Body of pancreas (tissue), 4 donors: ENCODE data around the gene FANCM. TPM values are rescaled to one million over a fixed set of nuclear protein-coding genes. Genes with fewer than 3 reads are reported as not detected.
A peak's percentile ranks its signal among the peaks of the same experiment; 100 is the strongest.
"Not testable (repeated sequence)": the region's sequence is repeated elsewhere in the genome, so short reads cannot be mapped to it uniquely, and the experiment has no call there.

ENCODE experiments used
- ATAC-seq: fragments of 150-250 bp; one replicate; pipeline ENCODE4 v1.9.1; 2016
- DNase-seq, 4 donors: peaks; one replicate each; pipeline ENCODE4 v3.0.0-alpha.2; 2019
- H3K27ac ChIP-seq, 4 donors: fragments of 200-600 bp; sonication (generic); 1 replicate in 3 of 4; 2 replicates in 1 of 4; pipeline versions ENCODE4 v1.5.1 to v1.6.1; 2016 to 2019; ENCODE audit warnings: mild to moderate bottlenecking in 1 of 4, mixed read lengths in 1 of 4, moderate library complexity in 1 of 4
- H3K27me3 ChIP-seq, 2 donors: fragments of 200-600 bp; sonication (generic); one replicate each; pipeline ENCODE4 v1.6.0; 2016; ENCODE audit warnings: mild to moderate bottlenecking in 1 of 2
- H3K36me3 ChIP-seq, 2 donors: fragments of 200-600 bp; sonication (generic); replicated peaks in 1 of 2; 2 replicates each; pipeline ENCODE4 v1.5.1; 2016; ENCODE audit warnings: low read depth in 2 of 2; ENCODE audit not compliant: insufficient read depth in 1 of 2
- H3K4me1 ChIP-seq: fragments of 200-600 bp; sonication (generic); one replicate; pipeline ENCODE4 v1.6.0; 2016
- H3K4me3 ChIP-seq, 2 donors: fragments of 200-600 bp; sonication (generic); 1 replicate in 1 of 2; 2 replicates in 1 of 2; pipeline ENCODE4 v1.5.1; 2016 to 2019
- H3K9me3 ChIP-seq, 3 donors: fragments of 200-600 bp; sonication (generic); 1 replicate in 2 of 3; 2 replicates in 1 of 3; pipeline ENCODE4 v1.5.1; 2016
- POLR2A ChIP-seq, 3 donors: fragments of 450-650 bp; IDR thresholded peaks; one replicate each; pipeline ENCODE4 v1.6.1; 2016; ENCODE audit warnings: antibody characterized with exemption in 3 of 3, mild to moderate bottlenecking in 2 of 3
- WGBS, 2 donors: methylation state at CpG; one replicate each; pipeline ENCODE4 v1.1.5; 2017; 5-methylcytosine and 5-hydroxymethylcytosine counted together
- intact Hi-C: fragments of 100-400 bp; cut with DNase I; formaldehyde crosslinking; loops from one replicate; pipeline ENCODE4 v1.15.1; 2023
- total RNA-seq, 2 donors: library from RNA; depleted of rRNA; stranded (reverse); fragments of >200 nt; gene quantifications; one replicate each; pipeline ENCODE4 v1.1.0, GENCODE V29; 2016
- TF ChIP-seq, protein P1 (sequence below), 7 experiments: fragments of 450-650 bp in 4 of 7; fragments of 200-600 bp in 3 of 7; sonication (generic) in 3 of 7; IDR thresholded peaks; one replicate each; pipeline ENCODE4 v1.5.1; 2016 to 2019; ENCODE audit warnings: antibody characterized with exemption in 7 of 7

The FANCM gene
- total RNA-seq, 2 donors from 2014 or later, result 3.4 to 4.3 TPM

DNA sequence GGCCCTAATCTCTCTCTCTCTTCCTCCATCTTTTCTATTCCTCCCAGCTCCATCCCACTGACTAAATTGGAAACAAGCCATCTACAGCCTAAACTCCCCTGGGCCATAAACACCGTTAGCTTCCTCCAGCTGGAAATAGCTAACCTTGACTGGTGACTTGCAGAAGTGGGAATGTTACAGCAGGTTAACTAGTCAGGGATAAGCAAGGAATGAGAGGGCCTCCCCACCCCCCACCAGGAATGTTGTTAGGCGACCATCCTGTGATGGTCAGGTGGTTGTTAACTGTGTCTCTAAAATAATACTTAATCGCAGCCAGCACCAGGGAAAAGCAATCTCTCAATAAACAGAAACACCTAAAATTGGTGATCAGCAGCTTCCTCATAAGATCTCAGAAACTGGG, 76.5 kb downstream of the FANCM start:
- Histone ChIP-seq H3K36me3 (peaks cover 0 to 2% of the 10 kb centered on the region in 2 donors), H3K4me1 (peaks cover 28% of the 10 kb centered on the region), H3K27ac (peak overlapping the region in 2 of 4 donors; percentile 53 to 55), H3K27me3 (no peaks in the 10 kb centered on the region), H3K4me3 (no peak overlapping the region), H3K9me3 (no peaks in the 10 kb centered on the region)
- TF ChIP-seq POLR2A (IDR thresholded peaks at IDR 0.05), result no peak
- TF ChIP-seq, protein P1, sequence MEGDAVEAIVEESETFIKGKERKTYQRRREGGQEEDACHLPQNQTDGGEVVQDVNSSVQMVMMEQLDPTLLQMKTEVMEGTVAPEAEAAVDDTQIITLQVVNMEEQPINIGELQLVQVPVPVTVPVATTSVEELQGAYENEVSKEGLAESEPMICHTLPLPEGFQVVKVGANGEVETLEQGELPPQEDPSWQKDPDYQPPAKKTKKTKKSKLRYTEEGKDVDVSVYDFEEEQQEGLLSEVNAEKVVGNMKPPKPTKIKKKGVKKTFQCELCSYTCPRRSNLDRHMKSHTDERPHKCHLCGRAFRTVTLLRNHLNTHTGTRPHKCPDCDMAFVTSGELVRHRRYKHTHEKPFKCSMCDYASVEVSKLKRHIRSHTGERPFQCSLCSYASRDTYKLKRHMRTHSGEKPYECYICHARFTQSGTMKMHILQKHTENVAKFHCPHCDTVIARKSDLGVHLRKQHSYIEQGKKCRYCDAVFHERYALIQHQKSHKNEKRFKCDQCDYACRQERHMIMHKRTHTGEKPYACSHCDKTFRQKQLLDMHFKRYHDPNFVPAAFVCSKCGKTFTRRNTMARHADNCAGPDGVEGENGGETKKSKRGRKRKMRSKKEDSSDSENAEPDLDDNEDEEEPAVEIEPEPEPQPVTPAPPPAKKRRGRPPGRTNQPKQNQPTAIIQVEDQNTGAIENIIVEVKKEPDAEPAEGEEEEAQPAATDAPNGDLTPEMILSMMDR (IDR thresholded peaks at IDR 0.05), result no peak
- peak; percentile 9 to 18 (median 13) for DNase-seq
- 50 to 69% methylated on average over 3 of the region's 3 CpGs for WGBS, 2 donors
- ATAC-seq, result peak; percentile 61
- intact Hi-C loops, result no loop called here

DNA sequence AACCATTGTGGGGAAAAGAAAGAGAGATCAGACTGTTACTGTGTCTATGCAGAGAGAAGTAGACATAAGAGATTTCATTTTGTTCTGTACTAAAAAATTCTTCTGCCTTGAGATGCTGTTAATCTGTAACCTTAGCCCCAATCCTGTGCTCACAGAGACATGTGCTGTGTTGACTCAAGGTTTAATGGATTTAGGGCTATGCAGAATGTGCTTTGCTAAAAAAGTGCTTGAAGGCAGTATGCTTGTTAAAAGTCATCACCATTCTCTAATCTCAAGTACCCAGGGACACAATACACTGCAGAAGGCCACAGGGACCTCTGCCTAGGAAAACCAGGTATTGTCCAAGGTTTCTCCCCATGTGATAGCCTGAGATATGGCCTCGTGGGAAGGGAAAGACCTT, 78.0 kb downstream of the FANCM start:
- H3K4me3 ChIP-seq, intact Hi-C loops, ATAC-seq, H3K9me3 ChIP-seq, H3K27me3 ChIP-seq, DNase-seq, H3K36me3 ChIP-seq: not testable (repeated sequence)
- Histone ChIP-seq H3K27ac (peak overlapping the region in 2 of 4 donors; percentile 44 to 53), H3K4me1 (peaks cover 28% of the 10 kb centered on the region)
- WGBS, 2 donors, result 50 to 53% methylated on average over 1 of the region's 1 CpG

DNA sequence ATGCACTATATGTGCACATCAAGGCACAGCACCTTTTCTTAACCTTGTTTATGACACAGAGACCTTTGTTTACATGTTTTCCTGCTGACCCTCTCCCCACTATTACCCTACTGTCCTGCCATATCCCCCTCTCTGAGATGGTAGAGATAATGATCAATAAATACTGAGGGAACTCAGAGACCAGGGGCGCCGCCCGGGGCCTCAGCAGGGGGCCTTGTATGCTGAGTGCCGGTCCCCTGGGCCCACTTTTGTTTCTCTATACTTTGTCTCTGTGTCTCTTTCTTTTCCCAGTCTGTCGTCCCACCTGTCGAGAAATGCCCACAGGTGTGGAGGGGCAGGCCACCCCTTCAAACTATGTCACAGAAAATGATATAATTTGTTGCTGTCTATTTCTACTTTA, 78.6 kb downstream of the FANCM start:
- H3K27me3 ChIP-seq, ATAC-seq, H3K4me3 ChIP-seq, intact Hi-C loops, H3K36me3 ChIP-seq, H3K9me3 ChIP-seq, DNase-seq: not testable (repeated sequence)
- WGBS, 2 donors, result 87 to 97% methylated on average over 6 of the region's 6 CpGs
- peak overlapping the region in 2 of 4 donors; percentile 44 to 53 for H3K27ac ChIP-seq
- H3K4me1 ChIP-seq, result peaks cover 28% of the 10 kb centered on the region

DNA sequence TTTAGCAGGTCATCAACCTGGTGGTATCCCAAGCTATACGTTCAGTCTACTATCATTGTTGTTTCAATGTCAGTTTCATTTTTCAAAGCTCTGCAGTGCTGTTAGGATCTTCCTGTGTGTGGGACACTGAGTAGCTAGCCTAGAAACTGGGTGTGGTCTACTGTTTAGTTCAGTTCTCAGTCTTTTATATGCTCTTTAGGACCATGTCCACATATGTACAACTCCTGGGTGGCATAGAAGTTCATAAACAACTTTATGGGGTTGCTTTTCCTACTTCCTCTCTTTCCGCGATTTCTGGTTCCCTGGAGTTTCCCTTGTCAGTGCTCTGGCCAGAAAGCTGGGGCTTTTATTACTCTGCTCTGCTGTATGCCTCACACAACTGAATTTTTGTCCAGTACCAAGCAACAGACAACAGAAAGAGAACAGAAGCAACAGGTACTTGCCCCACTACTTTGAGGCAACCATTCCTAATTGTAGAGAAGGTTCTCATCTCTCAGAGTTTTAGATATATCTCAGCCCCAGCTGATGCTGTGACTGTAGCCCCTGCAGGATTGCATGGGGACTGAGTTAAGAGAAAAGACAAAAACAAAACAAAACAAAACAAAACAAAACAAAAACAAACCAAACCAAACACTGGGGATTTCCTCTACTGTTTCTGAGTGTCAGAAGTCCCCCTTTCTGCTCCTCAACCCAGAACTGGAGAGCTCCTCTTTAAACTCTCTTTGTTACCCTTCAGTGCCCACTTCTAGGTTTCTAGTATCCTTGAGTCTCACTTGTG, 86.9 kb downstream of the FANCM start:
- H3K4me3 ChIP-seq, result no peak overlapping the region
- intact Hi-C loops, result no loop called here
- H3K36me3 ChIP-seq, result peaks cover 0 to 4% of the 10 kb centered on the region in 2 donors
- no peaks in the 10 kb centered on the region for H3K27me3 ChIP-seq
- no peak overlapping the region for H3K27ac ChIP-seq
- DNase-seq (no peak), ATAC-seq (no peak)
- H3K4me1 ChIP-seq, result no peaks in the 10 kb centered on the region
- no peaks in the 10 kb centered on the region for H3K9me3 ChIP-seq
- WGBS, 2 donors, result 91 to 92% methylated on average over 3 of the region's 3 CpGs
- TF ChIP-seq, protein P1 (IDR thresholded peaks at IDR 0.05), result no peak
- no peak for TF ChIP-seq POLR2A (IDR thresholded peaks at IDR 0.05)

DNA sequence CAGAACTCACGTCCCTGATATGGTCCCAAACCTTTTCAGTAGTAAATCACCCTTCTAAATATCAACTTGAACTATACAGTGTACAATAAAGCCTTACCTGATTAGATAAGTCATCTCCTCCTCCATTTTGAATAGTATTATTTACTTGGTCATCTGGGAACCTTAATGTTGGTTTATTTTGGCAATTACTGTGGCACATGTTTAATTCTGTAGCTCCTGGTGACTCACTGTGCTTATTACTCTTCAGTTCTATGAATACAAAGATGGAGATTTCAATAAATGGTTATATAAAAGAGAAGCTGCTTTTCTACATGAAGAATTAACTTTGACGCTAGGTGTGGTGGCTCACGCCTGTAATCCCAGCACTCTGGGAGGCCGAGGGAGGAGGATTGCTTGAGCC, 91.8 kb downstream of the FANCM start:
- intact Hi-C loops, result no loop called here
- DNase-seq (no peak), ATAC-seq (no peak)
- no peaks in the 10 kb centered on the region for H3K4me1 ChIP-seq
- TF ChIP-seq, protein P1 (IDR thresholded peaks at IDR 0.05), result no peak
- no peak for TF ChIP-seq POLR2A (IDR thresholded peaks at IDR 0.05)
- WGBS, 2 donors, result 97% methylated on average over 4 of the region's 4 CpGs
- no peaks in the 10 kb centered on the region for H3K27me3 ChIP-seq
- H3K36me3 ChIP-seq, result peaks cover 0 to 7% of the 10 kb centered on the region in 2 donors
- no peak overlapping the region for H3K27ac ChIP-seq
- H3K4me3 ChIP-seq, result no peak overlapping the region
- H3K9me3 ChIP-seq, result no peaks in the 10 kb centered on the region

DNA sequence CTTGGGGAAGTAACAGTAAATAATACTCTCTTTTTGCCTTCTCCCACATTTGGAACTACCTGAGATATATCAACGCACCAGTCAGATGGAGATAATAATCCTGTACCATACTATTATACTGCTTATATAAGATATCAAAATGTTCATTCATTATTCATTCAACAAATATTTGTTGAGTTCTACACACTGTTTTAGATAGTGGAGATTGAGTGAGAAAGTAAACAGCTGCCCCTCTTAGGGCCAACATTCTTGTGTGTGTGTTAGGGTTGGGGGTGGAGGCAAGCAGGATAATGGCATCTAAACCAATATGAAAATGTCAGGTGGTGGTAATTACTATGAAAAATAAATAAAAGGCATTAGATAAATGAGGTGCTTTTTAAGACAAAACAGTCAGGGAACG, 103.3 kb downstream of the FANCM start:
- DNase-seq (no peak), ATAC-seq (no peak)
- TF ChIP-seq POLR2A (IDR thresholded peaks at IDR 0.05), result no peak
- TF ChIP-seq, protein P1 (IDR thresholded peaks at IDR 0.05), result no peak
- WGBS, 2 donors, result 24 to 32% methylated on average over 2 of the region's 2 CpGs
- intact Hi-C loops, result no loop called here
- Histone ChIP-seq H3K27me3 (no peaks in the 10 kb centered on the region), H3K4me3 (no peak overlapping the region), H3K36me3 (peaks cover 0 to 2% of the 10 kb centered on the region in 2 donors), H3K4me1 (no peaks in the 10 kb centered on the region), H3K27ac (no peak overlapping the region), H3K9me3 (no peaks in the 10 kb centered on the region)
